Ishikawa (cell line): ENCODE measurements around the gene RHBDL3.

Source experiments
- FOXM1 ChIP-seq: IDR thresholded peaks from 2 replicates; pipeline ENCODE4 v1.6.1; 2012; ENCODE audit warnings: low read depth, borderline replicate concordance
- MAX ChIP-seq: IDR thresholded peaks from 2 replicates; pipeline ENCODE4 v1.6.1; 2012
- RAD21 ChIP-seq: IDR thresholded peaks from 2 replicates; pipeline ENCODE4 v1.6.1; 2012; ENCODE audit warnings: low read depth
- TEAD4 ChIP-seq: IDR thresholded peaks from 2 replicates; pipeline ENCODE4 v1.6.1; 2012

GRCh38 chr17:32249475-32249874 is 16.2 kb upstream of the RHBDL3 start:
- TF ChIP-seq TEAD4 (no peak), MAX (no peak), RAD21 (no peak), FOXM1 (no peak)
